ENCODE data around the gene CCSER1.

DNA sequence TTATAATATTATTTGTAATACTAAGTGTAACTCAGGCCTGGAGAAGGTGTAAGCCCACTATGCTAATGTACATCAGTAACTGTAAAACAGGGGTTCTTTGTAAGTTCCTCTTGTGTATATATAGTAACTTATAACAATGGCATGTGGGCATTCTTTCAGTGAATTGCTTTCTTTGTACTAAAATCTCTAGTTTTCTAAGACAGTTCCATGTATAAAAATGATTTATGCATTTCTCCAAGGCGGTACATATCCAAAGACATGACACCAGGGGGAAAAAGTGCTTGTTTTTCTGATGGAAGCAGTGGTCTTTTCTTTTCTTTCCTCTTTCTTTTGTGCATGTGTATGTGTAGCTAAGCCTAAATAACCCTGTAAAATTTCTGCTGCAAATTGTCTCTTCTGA lies 1474.2 kb downstream of the CCSER1 start:
- TF ChIP-seq, protein P1, sequence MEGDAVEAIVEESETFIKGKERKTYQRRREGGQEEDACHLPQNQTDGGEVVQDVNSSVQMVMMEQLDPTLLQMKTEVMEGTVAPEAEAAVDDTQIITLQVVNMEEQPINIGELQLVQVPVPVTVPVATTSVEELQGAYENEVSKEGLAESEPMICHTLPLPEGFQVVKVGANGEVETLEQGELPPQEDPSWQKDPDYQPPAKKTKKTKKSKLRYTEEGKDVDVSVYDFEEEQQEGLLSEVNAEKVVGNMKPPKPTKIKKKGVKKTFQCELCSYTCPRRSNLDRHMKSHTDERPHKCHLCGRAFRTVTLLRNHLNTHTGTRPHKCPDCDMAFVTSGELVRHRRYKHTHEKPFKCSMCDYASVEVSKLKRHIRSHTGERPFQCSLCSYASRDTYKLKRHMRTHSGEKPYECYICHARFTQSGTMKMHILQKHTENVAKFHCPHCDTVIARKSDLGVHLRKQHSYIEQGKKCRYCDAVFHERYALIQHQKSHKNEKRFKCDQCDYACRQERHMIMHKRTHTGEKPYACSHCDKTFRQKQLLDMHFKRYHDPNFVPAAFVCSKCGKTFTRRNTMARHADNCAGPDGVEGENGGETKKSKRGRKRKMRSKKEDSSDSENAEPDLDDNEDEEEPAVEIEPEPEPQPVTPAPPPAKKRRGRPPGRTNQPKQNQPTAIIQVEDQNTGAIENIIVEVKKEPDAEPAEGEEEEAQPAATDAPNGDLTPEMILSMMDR (conservative IDR thresholded peaks at IDR 0.05 in 1 of 2, IDR thresholded peaks at IDR 0.05 in 1 of 2; ENCODE audit: extremely low read depth in 1 of 2, insufficient read depth in 1 of 2, low read depth in 1 of 2, low read length in 2 of 2): no peak
- TF ChIP-seq EZH2 (IDR thresholded peaks at IDR 0.05; ENCODE audit: borderline replicate concordance, low read length): no peak

Measured in mammary epithelial cell (primary cell).